ENCODE results near the gene PLXNA4. TPM values are rescaled to one million over a fixed set of nuclear protein-coding genes. Genes with fewer than 3 reads are reported as not detected.

Gene PLXNA4
- total and polyA plus RNA-seq, 8 donors, result 0.15 to 12.8 (median 1.6) TPM

GRCh38 chr7:132098327-132098726 lies 477.9 kb downstream of the PLXNA4 start:
- H3K36me3 ChIP-seq, result no peaks in the 10 kb centered on the region
- peaks cover 0 to 4% (median 0%) of the 10 kb centered on the region in 3 donors for H3K27me3 ChIP-seq
- intact Hi-C loops (cut with DNase I; ENCODE audit: low total_unique reads), result no loop called here
- TF ChIP-seq EP300 (IDR thresholded peaks at IDR 0.05) (no peak), POLR2AphosphoS5 (IDR thresholded peaks at IDR 0.05) (no peak), POLR2A (IDR thresholded peaks at IDR 0.05) (no peak)
- H3K9me3 ChIP-seq, result no peaks in the 10 kb centered on the region
- no peaks in the 10 kb centered on the region for H3K4me1 ChIP-seq
- no peak overlapping the region for H3K27ac ChIP-seq
- DNase-seq, result no peak
- H3K4me3 ChIP-seq, result no peak overlapping the region
- 59 to 84% (median 77%) methylated on average over 1 of the region's 1 CpG for WGBS, 5 donors

GRCh38 chr7:132097550-132098134 lies 478.6 kb downstream of the PLXNA4 start:
- Histone ChIP-seq H3K9me3 (no peaks in the 10 kb centered on the region), H3K36me3 (no peaks in the 10 kb centered on the region), H3K4me1 (no peaks in the 10 kb centered on the region), H3K27ac (no peak overlapping the region), H3K4me3 (no peak overlapping the region), H3K27me3 (peaks cover 0 to 4% (median 0%) of the 10 kb centered on the region in 3 donors)
- TF ChIP-seq POLR2A (IDR thresholded peaks at IDR 0.05) (no peak), EP300 (IDR thresholded peaks at IDR 0.05) (no peak), POLR2AphosphoS5 (IDR thresholded peaks at IDR 0.05) (no peak)
- DNase-seq, result no peak
- WGBS, 5 donors, result 69 to 88% (median 74%) methylated on average over 9 of the region's 9 CpGs
- intact Hi-C loops (cut with DNase I; ENCODE audit: low total_unique reads), result no loop called here

- no peak for DNase-seq
- intact Hi-C loops (cut with DNase I; ENCODE audit: low total_unique reads), result no loop called here
- H3K4me1 ChIP-seq, result no peaks in the 10 kb centered on the region
- peaks cover 0 to 4% (median 0%) of the 10 kb centered on the region in 3 donors for H3K27me3 ChIP-seq
- no peak for TF ChIP-seq CTCF (IDR thresholded peaks at IDR 0.05)
- TF ChIP-seq EP300 (IDR thresholded peaks at IDR 0.05), result no peak
- no peak for TF ChIP-seq POLR2AphosphoS5 (IDR thresholded peaks at IDR 0.05)
- no peak for TF ChIP-seq POLR2A (IDR thresholded peaks at IDR 0.05)
- H3K9me3 ChIP-seq, result no peaks in the 10 kb centered on the region
- no peak overlapping the region for H3K4me3 ChIP-seq
- no peak overlapping the region for H3K27ac ChIP-seq
- no peaks in the 10 kb centered on the region for H3K36me3 ChIP-seq
- 53 to 96% (median 80%) methylated on average over 4 to 5 of the region's 5 CpGs for WGBS, 5 donors
Measured at GRCh38 chr7:132095111-132095765, 481.0 kb downstream of the PLXNA4 start.

- H3K36me3 ChIP-seq, result no peaks in the 10 kb centered on the region
- H3K9me3 ChIP-seq, result no peaks in the 10 kb centered on the region
- H3K4me1 ChIP-seq, result no peaks in the 10 kb centered on the region
- intact Hi-C loops (cut with DNase I; ENCODE audit: low total_unique reads), result no loop called here
- TF ChIP-seq POLR2A (IDR thresholded peaks at IDR 0.05), result no peak
- TF ChIP-seq EP300 (IDR thresholded peaks at IDR 0.05), result no peak
- no peak for TF ChIP-seq POLR2AphosphoS5 (IDR thresholded peaks at IDR 0.05)
- TF ChIP-seq CTCF (IDR thresholded peaks at IDR 0.05), result no peak
- no peak for DNase-seq
- WGBS, 5 donors, result 36 to 65% (median 42%) methylated on average over 2 to 4 of the region's 4 CpGs
- H3K27me3 ChIP-seq, result peaks cover 0 to 4% (median 0%) of the 10 kb centered on the region in 3 donors
- H3K4me3 ChIP-seq, result no peak overlapping the region
- no peak overlapping the region for H3K27ac ChIP-seq
Measured at GRCh38 chr7:132092106-132092505, 484.2 kb downstream of the PLXNA4 start.

GRCh38 chr7:132091706-132092105 lies 484.6 kb downstream of the PLXNA4 start:
- WGBS, 5 donors, result 56 to 74% (median 65%) methylated on average over 1 of the region's 1 CpG
- H3K4me3 ChIP-seq, result no peak overlapping the region
- peaks cover 0 to 4% (median 0%) of the 10 kb centered on the region in 3 donors for H3K27me3 ChIP-seq
- no peak overlapping the region for H3K27ac ChIP-seq
- intact Hi-C loops (cut with DNase I; ENCODE audit: low total_unique reads), result no loop called here
- H3K9me3 ChIP-seq, result no peaks in the 10 kb centered on the region
- no peaks in the 10 kb centered on the region for H3K4me1 ChIP-seq
- no peaks in the 10 kb centered on the region for H3K36me3 ChIP-seq
- TF ChIP-seq EP300 (IDR thresholded peaks at IDR 0.05) (no peak), POLR2AphosphoS5 (IDR thresholded peaks at IDR 0.05) (no peak), POLR2A (IDR thresholded peaks at IDR 0.05) (no peak), CTCF (IDR thresholded peaks at IDR 0.05) (no peak)
- DNase-seq, result no peak

Data from stomach (tissue), 9 donors.